SH-SY5Y (cell line): ENCODE measurements around the gene NTF3.

Experiments
- GATA2 ChIP-seq: IDR thresholded peaks from 2 replicates; pipeline ENCODE4 v1.6.1; 2011; ENCODE audit warnings: mild to moderate bottlenecking, low read depth, low read length
- GATA3 ChIP-seq: IDR thresholded peaks from 2 replicates; pipeline ENCODE4 v1.6.1; 2011; ENCODE audit warnings: low read depth, mild to moderate bottlenecking, low read length, moderate library complexity

DNA sequence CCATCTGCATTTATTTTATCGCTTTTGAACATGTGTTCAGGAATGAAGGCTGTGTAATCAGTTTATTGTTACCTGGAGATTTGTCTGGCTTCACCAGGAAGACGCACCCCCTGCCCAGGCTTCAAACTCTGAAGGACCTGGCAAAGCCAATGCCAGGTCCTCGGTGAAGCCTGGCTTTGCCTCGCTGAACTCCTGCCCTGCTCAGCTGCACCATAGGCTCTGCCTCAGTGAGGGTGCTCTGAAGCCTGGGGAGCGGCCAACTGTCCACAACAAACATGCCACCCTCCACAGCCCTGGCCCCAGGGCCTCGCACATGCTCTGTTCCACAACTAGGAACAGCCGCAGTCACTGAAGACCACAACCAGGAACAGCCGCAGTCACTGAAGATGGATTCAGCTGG lies 66.9 kb downstream of the NTF3 start:
- no peak for TF ChIP-seq GATA2
- no peak for TF ChIP-seq GATA3
